ENCODE data around the gene PLTP.

- TF ChIP-seq, protein P1, sequence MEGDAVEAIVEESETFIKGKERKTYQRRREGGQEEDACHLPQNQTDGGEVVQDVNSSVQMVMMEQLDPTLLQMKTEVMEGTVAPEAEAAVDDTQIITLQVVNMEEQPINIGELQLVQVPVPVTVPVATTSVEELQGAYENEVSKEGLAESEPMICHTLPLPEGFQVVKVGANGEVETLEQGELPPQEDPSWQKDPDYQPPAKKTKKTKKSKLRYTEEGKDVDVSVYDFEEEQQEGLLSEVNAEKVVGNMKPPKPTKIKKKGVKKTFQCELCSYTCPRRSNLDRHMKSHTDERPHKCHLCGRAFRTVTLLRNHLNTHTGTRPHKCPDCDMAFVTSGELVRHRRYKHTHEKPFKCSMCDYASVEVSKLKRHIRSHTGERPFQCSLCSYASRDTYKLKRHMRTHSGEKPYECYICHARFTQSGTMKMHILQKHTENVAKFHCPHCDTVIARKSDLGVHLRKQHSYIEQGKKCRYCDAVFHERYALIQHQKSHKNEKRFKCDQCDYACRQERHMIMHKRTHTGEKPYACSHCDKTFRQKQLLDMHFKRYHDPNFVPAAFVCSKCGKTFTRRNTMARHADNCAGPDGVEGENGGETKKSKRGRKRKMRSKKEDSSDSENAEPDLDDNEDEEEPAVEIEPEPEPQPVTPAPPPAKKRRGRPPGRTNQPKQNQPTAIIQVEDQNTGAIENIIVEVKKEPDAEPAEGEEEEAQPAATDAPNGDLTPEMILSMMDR (conservative IDR thresholded peaks at IDR 0.05; ENCODE audit: low read depth in 2 of 2), result no peak
- TF ChIP-seq EZH2phosphoT487 (IDR thresholded peaks at IDR 0.05; ENCODE audit: unreplicated experiment) (no peak), POLR2AphosphoS5 (IDR thresholded peaks at IDR 0.05; ENCODE audit: low read depth) (no peak; the same call in 1 of the 2 replicates), EZH2 (IDR thresholded peaks at IDR 0.05; ENCODE audit: low read depth, unreplicated experiment) (no peak), CREB1 (CRISPR knock-in tag; IDR thresholded peaks at IDR 0.05; ENCODE audit: low read depth) (peak; percentile 36; the same call in 1 of the 2 replicates), JUNB (IDR thresholded peaks at IDR 0.05; ENCODE audit: unreplicated experiment) (no peak), ZNF114 (CRISPR knock-in tag; IDR thresholded peaks at IDR 0.05) (no peak), STAT1 (IDR thresholded peaks at IDR 0.05; ENCODE audit: unreplicated experiment) (no peak), ZNF331 (CRISPR knock-in tag; IDR thresholded peaks at IDR 0.05; ENCODE audit: low read depth) (no peak)
- TF ChIP-seq, protein P2, sequence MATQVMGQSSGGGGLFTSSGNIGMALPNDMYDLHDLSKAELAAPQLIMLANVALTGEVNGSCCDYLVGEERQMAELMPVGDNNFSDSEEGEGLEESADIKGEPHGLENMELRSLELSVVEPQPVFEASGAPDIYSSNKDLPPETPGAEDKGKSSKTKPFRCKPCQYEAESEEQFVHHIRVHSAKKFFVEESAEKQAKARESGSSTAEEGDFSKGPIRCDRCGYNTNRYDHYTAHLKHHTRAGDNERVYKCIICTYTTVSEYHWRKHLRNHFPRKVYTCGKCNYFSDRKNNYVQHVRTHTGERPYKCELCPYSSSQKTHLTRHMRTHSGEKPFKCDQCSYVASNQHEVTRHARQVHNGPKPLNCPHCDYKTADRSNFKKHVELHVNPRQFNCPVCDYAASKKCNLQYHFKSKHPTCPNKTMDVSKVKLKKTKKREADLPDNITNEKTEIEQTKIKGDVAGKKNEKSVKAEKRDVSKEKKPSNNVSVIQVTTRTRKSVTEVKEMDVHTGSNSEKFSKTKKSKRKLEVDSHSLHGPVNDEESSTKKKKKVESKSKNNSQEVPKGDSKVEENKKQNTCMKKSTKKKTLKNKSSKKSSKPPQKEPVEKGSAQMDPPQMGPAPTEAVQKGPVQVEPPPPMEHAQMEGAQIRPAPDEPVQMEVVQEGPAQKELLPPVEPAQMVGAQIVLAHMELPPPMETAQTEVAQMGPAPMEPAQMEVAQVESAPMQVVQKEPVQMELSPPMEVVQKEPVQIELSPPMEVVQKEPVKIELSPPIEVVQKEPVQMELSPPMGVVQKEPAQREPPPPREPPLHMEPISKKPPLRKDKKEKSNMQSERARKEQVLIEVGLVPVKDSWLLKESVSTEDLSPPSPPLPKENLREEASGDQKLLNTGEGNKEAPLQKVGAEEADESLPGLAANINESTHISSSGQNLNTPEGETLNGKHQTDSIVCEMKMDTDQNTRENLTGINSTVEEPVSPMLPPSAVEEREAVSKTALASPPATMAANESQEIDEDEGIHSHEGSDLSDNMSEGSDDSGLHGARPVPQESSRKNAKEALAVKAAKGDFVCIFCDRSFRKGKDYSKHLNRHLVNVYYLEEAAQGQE (IDR thresholded peaks at IDR 0.05; ENCODE audit: unreplicated experiment), result no peak
Measured at GRCh38 chr20:45857882-45858216, 54.1 kb downstream of the PLTP start.
